ENCODE data around the gene NLRC5.

The NLRC5 gene

DNA sequence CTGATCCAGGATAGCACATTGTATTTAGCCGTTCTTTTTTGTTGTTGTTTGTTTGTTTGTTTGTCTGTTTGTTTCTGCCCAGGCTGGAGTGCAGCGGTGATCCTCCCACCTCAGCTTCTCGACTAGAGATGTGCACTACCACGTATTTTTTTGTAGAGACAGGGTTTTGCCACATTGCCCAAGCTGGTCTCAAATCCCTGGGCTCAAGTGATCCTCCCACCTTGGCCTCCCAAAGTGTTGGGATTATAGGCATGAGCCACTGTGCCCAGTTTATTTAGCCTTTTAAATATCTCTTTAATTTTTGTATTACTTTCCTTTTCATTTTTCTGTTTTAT is 9.2 kb upstream of the NLRC5 start:
- ChIA-PET POLR2A (interaction anchor here (1.2 kb wide), 1 partner anchor 9 kb away, joined by 3 read pairs; the partner anchor contains the start of gene NLRC5), CTCF (no interaction called here)
- TF ChIP-seq ZNF132 (tag by site-specific recombination; IDR thresholded peaks at IDR 0.05; ENCODE audit: borderline replicate concordance) = no peak
- TF ChIP-seq IKZF3 (tag by site-specific recombination; IDR thresholded peaks at IDR 0.05) = no peak
- TF ChIP-seq ZFHX2 (tag by site-specific recombination; conservative IDR thresholded peaks at IDR 0.05) = no peak
- TF ChIP-seq ZSCAN18 (tag by site-specific recombination; IDR thresholded peaks at IDR 0.05) = no peak
- TF ChIP-seq ZNF549 (tag by site-specific recombination; IDR thresholded peaks at IDR 0.05) = no peak
- no peak for TF ChIP-seq KLF1 (tag by site-specific recombination; IDR thresholded peaks at IDR 0.05)
- no peak for TF ChIP-seq ZNF114 (tag by site-specific recombination; IDR thresholded peaks at IDR 0.05)
- Histone ChIP-seq H3K9me3 (ENCODE audit: control insufficient read depth, insufficient read depth, low read depth, low read length) (no peaks in the 10 kb centered on the region), H3K4me1 (ENCODE audit: control insufficient read depth, insufficient read depth, low read length) (no peaks in the 10 kb centered on the region), H3K27ac (ENCODE audit: extremely low read depth, low read depth, low read length) (no peak overlapping the region), H3K36me3 (ENCODE audit: control insufficient read depth in 2 of 2, insufficient read depth in 1 of 2, low read length in 2 of 2) (no peaks in the 10 kb centered on the region), H3K4me3 (ENCODE audit: low read depth, low read length) (no peak overlapping the region)

DNA sequence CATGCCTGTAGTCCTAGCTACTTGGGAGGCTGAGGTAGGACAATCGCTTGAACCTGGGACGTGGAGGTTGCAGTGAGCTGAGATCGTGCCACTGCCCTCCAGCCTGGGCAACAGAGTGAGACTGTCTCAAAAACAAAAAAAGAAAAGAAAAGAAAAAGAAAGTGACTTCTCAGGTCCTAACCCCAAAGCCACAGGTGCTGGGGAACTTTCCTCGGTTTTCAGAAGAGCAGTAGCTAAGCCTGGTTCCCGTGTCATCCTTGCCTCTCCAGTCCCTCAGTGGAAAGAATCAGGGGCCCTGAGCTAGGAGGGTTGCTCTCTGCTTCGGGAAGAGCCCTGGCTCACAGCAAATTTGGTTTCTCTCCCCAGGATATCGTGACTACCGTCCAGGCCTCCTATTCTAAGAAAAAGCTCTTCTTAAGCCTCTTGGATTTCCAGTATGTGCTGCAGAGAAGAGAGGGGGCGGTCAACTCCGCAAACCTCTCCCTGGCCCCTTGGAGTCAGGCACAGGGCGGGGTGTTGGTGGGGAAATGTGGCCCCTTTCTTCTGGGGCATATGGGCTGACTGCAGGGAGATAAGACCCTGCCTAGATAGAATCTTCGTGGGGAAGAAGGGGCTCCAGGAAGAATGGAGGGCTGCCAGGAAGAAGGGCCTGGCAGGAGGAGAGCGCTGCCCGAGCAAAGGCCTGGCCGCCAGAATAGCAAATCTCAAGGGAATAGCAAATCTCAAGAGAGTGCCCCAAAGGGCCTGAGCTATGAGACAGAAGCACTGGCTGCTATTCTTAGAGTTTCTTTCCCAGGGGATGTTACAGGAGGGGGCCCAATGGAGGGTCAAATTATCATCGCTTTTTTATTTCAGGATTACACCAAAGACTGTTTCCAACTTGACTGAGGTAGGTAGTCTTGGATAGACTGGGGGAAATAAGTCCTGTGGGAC is 8.3 kb upstream of the NLRC5 start:
- CTCF ChIA-PET = interaction anchor here (0.7 kb wide), 1 partner anchor 17 kb away, joined by 4 read pairs; no protein-coding TSS in a partner anchor
- no peak overlapping the region for H3K4me3 ChIP-seq (ENCODE audit: low read depth, low read length)
- H3K9me3 ChIP-seq (ENCODE audit: control insufficient read depth, insufficient read depth, low read depth, low read length) = no peaks in the 10 kb centered on the region
- TF ChIP-seq ZNF670 (tag by site-specific recombination; IDR thresholded peaks at IDR 0.05; ENCODE audit: low read depth) = no peak
- TF ChIP-seq PATZ1 (tag by site-specific recombination; IDR thresholded peaks at IDR 0.05) = no peak
- no peak for TF ChIP-seq SETDB1 (IDR thresholded peaks at IDR 0.05; ENCODE audit: insufficient read length, low read length)
- H3K4me1 ChIP-seq (ENCODE audit: control insufficient read depth, insufficient read depth, low read length) = no peaks in the 10 kb centered on the region
- H3K27ac ChIP-seq (ENCODE audit: extremely low read depth, low read depth, low read length) = no peak overlapping the region
- POLR2A ChIA-PET = interaction anchor here (1.2 kb wide), 1 partner anchor 8 kb away, joined by 3 read pairs; the partner anchor contains the start of gene NLRC5
- H3K36me3 ChIP-seq (ENCODE audit: control insufficient read depth in 2 of 2, insufficient read depth in 1 of 2, low read length in 2 of 2) = no peaks in the 10 kb centered on the region

DNA sequence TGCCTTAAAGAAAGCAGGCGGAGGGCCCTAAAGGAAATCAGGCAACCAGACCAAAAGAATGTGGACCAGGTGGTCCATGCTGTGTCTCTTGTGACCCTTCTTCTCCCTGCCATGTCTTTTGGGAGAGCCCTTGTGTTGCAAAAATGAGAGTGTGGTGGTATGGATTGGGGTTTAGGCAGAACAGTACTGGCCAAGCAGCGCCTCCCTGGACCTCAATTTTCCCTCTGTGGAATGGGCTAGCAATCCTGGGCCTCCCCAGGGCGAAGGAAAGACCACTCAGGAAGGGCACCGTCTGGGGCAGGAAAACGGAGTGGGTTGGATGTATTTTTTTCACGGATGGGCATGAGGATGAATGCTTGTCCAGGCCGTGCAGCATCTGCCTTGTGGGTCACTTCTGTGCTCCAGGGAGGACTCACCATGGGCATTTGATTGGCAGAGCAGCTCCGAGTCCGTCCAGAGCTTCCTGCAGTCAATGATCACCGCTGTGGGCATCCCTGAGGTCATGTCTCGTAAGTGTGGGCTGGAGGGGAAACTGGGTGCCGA is 7.6 kb upstream of the NLRC5 start:
- Histone ChIP-seq H3K27ac (ENCODE audit: extremely low read depth, low read depth, low read length) (no peak overlapping the region), H3K9me3 (ENCODE audit: control insufficient read depth, insufficient read depth, low read depth, low read length) (no peaks in the 10 kb centered on the region), H3K4me3 (ENCODE audit: low read depth, low read length) (no peak overlapping the region), H3K4me1 (ENCODE audit: control insufficient read depth, insufficient read depth, low read length) (no peaks in the 10 kb centered on the region), H3K36me3 (ENCODE audit: control insufficient read depth in 2 of 2, insufficient read depth in 1 of 2, low read length in 2 of 2) (no peaks in the 10 kb centered on the region)
- ChIA-PET CTCF (interaction anchor here (0.7 kb wide), 1 partner anchor 18 kb away, joined by 4 read pairs; no protein-coding TSS in a partner anchor), POLR2A (no interaction called here)
- TF ChIP-seq SCRT2 (tag by site-specific recombination; IDR thresholded peaks at IDR 0.05) (no peak), ZNF335 (tag by site-specific recombination; conservative IDR thresholded peaks at IDR 0.05) (no peak), ZNF658 (tag by site-specific recombination; IDR thresholded peaks at IDR 0.05) (no peak), ZNF391 (tag by site-specific recombination; IDR thresholded peaks at IDR 0.05; ENCODE audit: borderline replicate concordance, low read depth) (no peak)
